ENCODE measurements around the gene LRRN2.

- TF ChIP-seq CTCF (IDR thresholded peaks at IDR 0.05): no peak
- no peak for TF ChIP-seq TCF7L2 (IDR thresholded peaks at IDR 0.05; ENCODE audit: low read depth, low read length)
- no peak for TF ChIP-seq REST (IDR thresholded peaks at IDR 0.05; ENCODE audit: insufficient read depth in 1 of 2, low read depth in 2 of 2, low read length in 1 of 2)
Observed at GRCh38 chr1:204735042-204735441, 49.5 kb upstream of the LRRN2 start.
